DMS153 treated with DMSO at 0.1 percent for 48 hours (cell line): Measurements from ENCODE around the gene CALM1.

Source experiments
- DNase-seq: peaks from one replicate; lab custom pipeline; 2025; ENCODE audit not compliant: unreplicated experiment; lab: John Stamatoyannopoulos, UW

Gene CALM1

GRCh38 chr14:90440021-90440451 lies 43.2 kb downstream of the CALM1 start:
- DNase-seq = no peak

- DNase-seq = no peak
These were observed 43.8 kb downstream of the CALM1 start for GRCh38 chr14:90440592-90440991.

- no peak for DNase-seq
These were observed 45.6 kb downstream of the CALM1 start for GRCh38 chr14:90442388-90442787.

- no peak for DNase-seq
These were observed 46.6 kb downstream of the CALM1 start for GRCh38 chr14:90443161-90444076.

- peak; percentile 37 for DNase-seq
These were observed 47.4 kb downstream of the CALM1 start for GRCh38 chr14:90444077-90444696.

GRCh38 chr14:90445011-90445410 lies 48.2 kb downstream of the CALM1 start:
- DNase-seq = no peak

- DNase-seq = no peak
These were observed 49.6 kb downstream of the CALM1 start for GRCh38 chr14:90446405-90446804.

- no peak for DNase-seq
These were observed 51.1 kb downstream of the CALM1 start for GRCh38 chr14:90447720-90448497.

- no peak for DNase-seq
These were observed 52.6 kb downstream of the CALM1 start for GRCh38 chr14:90449411-90449810.

- no peak for DNase-seq
These were observed 53.3 kb downstream of the CALM1 start for GRCh38 chr14:90450151-90450550.

GRCh38 chr14:90450667-90451066 lies 53.8 kb downstream of the CALM1 start:
- no peak for DNase-seq

- DNase-seq = no peak
These were observed 54.6 kb downstream of the CALM1 start for GRCh38 chr14:90451443-90451842.

GRCh38 chr14:90451961-90452360 lies 55.1 kb downstream of the CALM1 start:
- no peak for DNase-seq

- no peak for DNase-seq
These were observed 55.5 kb downstream of the CALM1 start for GRCh38 chr14:90452366-90452765.

- peak; percentile 25 for DNase-seq
These were observed 56.6 kb downstream of the CALM1 start for GRCh38 chr14:90453401-90453951.

- peak; percentile 88 for DNase-seq
These were observed 57.5 kb downstream of the CALM1 start for GRCh38 chr14:90454041-90455000.

- no peak for DNase-seq
These were observed 58.3 kb downstream of the CALM1 start for GRCh38 chr14:90455100-90455571.

GRCh38 chr14:90456551-90456950 lies 59.7 kb downstream of the CALM1 start:
- DNase-seq = no peak

- DNase-seq = no peak
These were observed 60.4 kb downstream of the CALM1 start for GRCh38 chr14:90457186-90457585.
